H1 (cell line): ENCODE measurements around the gene ZFYVE21. TPM values are rescaled to one million over a fixed set of nuclear protein-coding genes. Genes with fewer than 3 reads are reported as not detected.

Experiments
- CTCF ChIA-PET: fragments of 300-600 bp; sonication (Branson Sonifier 250); formaldehyde crosslinking; loops from one replicate; lab custom pipeline; 2021; ENCODE audit not compliant: partially characterized antibody; lab: Charles Lee
- POLR2A ChIA-PET: fragments of 300-600 bp; sonication (Branson Sonifier 250); formaldehyde crosslinking; loops from one replicate; lab custom pipeline; 2021; ENCODE audit warnings: inconsistent platforms; ENCODE audit not compliant: partially characterized antibody; lab: Charles Lee
- DNase-seq, 2 experiments: peaks; one replicate each; pipeline versions ENCODE4 v3.0.0 to v3.0.0-alpha.2; 2010 to 2022; ENCODE audit warnings: low spot score in 2 of 2, low read depth in 1 of 2, mixed read lengths in 1 of 2
- FAIRE-seq: peaks from 2 replicates; lab custom pipeline; 2011; peaks lifted over from hg19 to GRCh38; lab: Jason Lieb, UNC
- H2AFZ ChIP-seq: 2 replicates; pipeline ENCODE4 v1.8.1; 2012; ENCODE audit warnings: low read length, inconsistent platforms
- H2AK5ac ChIP-seq: 2 replicates; pipeline ENCODE4 v1.6.1; 2013; ENCODE audit warnings: low read depth, low read length
- H2BK120ac ChIP-seq: replicated peaks from 2 replicates; pipeline ENCODE3; 2013; ENCODE audit warnings: low read depth, low read length, inconsistent platforms
- H2BK12ac ChIP-seq: 2 replicates; pipeline ENCODE4 v1.6.1; 2013; ENCODE audit warnings: low read depth, low read length
- H2BK15ac ChIP-seq: 2 replicates; pipeline ENCODE4 v1.6.1; 2013; ENCODE audit warnings: low read length
- H2BK20ac ChIP-seq: 2 replicates; pipeline ENCODE4 v1.6.1; 2013; ENCODE audit warnings: low read length
- H2BK5ac ChIP-seq: 2 replicates; pipeline ENCODE4 v1.6.1; 2013; ENCODE audit warnings: low read depth, low read length
- H3K14ac ChIP-seq: 2 replicates; pipeline ENCODE4 v1.6.1; 2013; ENCODE audit warnings: inconsistent platforms; ENCODE audit not compliant: insufficient read length
- H3K18ac ChIP-seq: 2 replicates; pipeline ENCODE4 v1.6.1; 2013; ENCODE audit warnings: low read length; ENCODE audit errors: extremely low read depth
- H3K23ac ChIP-seq: 2 replicates; pipeline ENCODE4 v1.6.1; 2013; ENCODE audit warnings: inconsistent platforms; ENCODE audit not compliant: insufficient read length
- H3K23me2 ChIP-seq: 2 replicates; pipeline ENCODE4 v1.6.1; 2013; ENCODE audit warnings: low read depth, low read length
- H3K27ac ChIP-seq: 2 replicates; pipeline ENCODE4 v1.6.1; 2011; ENCODE audit warnings: low read depth, low read length, inconsistent platforms
- H3K27me3 ChIP-seq, 4 experiments: replicated peaks in 1 of 4; 1 replicate in 1 of 4; 2 replicates in 3 of 4; pipeline versions ENCODE4 v1.6.1 to v1.8.1; 2011 to 2013; ENCODE audit warnings: low read length in 3 of 4, mild to moderate bottlenecking in 3 of 4, inconsistent platforms in 2 of 4, mixed read lengths in 2 of 4, moderate library complexity in 1 of 4; ENCODE audit not compliant: control insufficient read depth in 3 of 4, insufficient read depth in 3 of 4; ENCODE audit errors: extremely low read depth in 1 of 4
- H3K36me3 ChIP-seq, 4 experiments: 2 replicates each; pipeline versions ENCODE4 v1.6.1 to v1.8.1; 2011 to 2013; ENCODE audit warnings: mild to moderate bottlenecking in 4 of 4, low read length in 3 of 4, moderate library complexity in 2 of 4, control low read depth in 1 of 4, inconsistent platforms in 1 of 4; ENCODE audit not compliant: insufficient read depth in 4 of 4, control insufficient read depth in 2 of 4
- H3K4ac ChIP-seq: replicated peaks from 2 replicates; pipeline ENCODE3; 2013; ENCODE audit warnings: low read length, low read depth, mixed read lengths, inconsistent platforms; ENCODE audit not compliant: insufficient read length
- H3K4me1 ChIP-seq, 4 experiments: replicated peaks in 1 of 4; 1 replicate in 1 of 4; 2 replicates in 3 of 4; pipeline versions ENCODE4 v1.6.1 to v1.8.1; 2011 to 2013; ENCODE audit warnings: low read length in 3 of 4, inconsistent platforms in 2 of 4, mixed read lengths in 1 of 4; ENCODE audit not compliant: insufficient read depth in 4 of 4, control insufficient read depth in 3 of 4
- H3K4me2 ChIP-seq, 2 experiments: 2 replicates each; pipeline versions ENCODE4 v1.6.1 to v1.8.1; 2011 to 2013; ENCODE audit warnings: low read depth in 2 of 2, low read length in 2 of 2, control low read depth in 1 of 2, inconsistent platforms in 1 of 2, mild to moderate bottlenecking in 1 of 2; ENCODE audit not compliant: insufficient read depth in 1 of 2
- H3K4me3 ChIP-seq, 4 experiments: fragments of 200-600, 300-600 bp in 1 of 4; sonication (generic), shearing (Covaris generic), sonication (Bioruptor Twin) in 1 of 4; 2 replicates each; pipeline versions ENCODE4 v1.5.1 to v1.8.1; 2011 to 2016; ENCODE audit warnings: low read length in 4 of 4, low read depth in 3 of 4, control low read depth in 2 of 4, inconsistent platforms in 2 of 4, mild to moderate bottlenecking in 2 of 4, mixed read lengths in 1 of 4, moderate library complexity in 1 of 4; ENCODE audit not compliant: insufficient read depth in 2 of 4; ENCODE audit errors: extremely low read depth in 1 of 4
- H3K56ac ChIP-seq: replicated peaks from 2 replicates; pipeline ENCODE3; 2013; ENCODE audit warnings: low read depth, mild to moderate bottlenecking, mixed read lengths, low read length, inconsistent platforms; ENCODE audit not compliant: insufficient read length
- H3K79me1 ChIP-seq: 2 replicates; pipeline ENCODE4 v1.6.1; 2013; ENCODE audit warnings: low read depth, low read length, control low read depth
- H3K79me2 ChIP-seq, 2 experiments: 2 replicates each; pipeline versions ENCODE4 v1.6.1 to v1.8.1; 2012 to 2013; ENCODE audit warnings: low read length in 2 of 2, mild to moderate bottlenecking in 2 of 2, inconsistent platforms in 1 of 2; ENCODE audit not compliant: insufficient read depth in 2 of 2, control insufficient read depth in 1 of 2
- H3K9ac ChIP-seq, 4 experiments: replicated peaks in 1 of 4; 1 replicate in 1 of 4; 2 replicates in 3 of 4; pipeline versions ENCODE4 v1.6.1 to v1.8.1; 2011 to 2013; ENCODE audit warnings: low read depth in 3 of 4, low read length in 3 of 4, control low read depth in 2 of 4, mild to moderate bottlenecking in 2 of 4, moderate library complexity in 2 of 4, inconsistent platforms in 1 of 4; ENCODE audit errors: extremely low read depth in 1 of 4
- H3K9me3 ChIP-seq, 2 experiments: 2 replicates each; pipeline versions ENCODE4 v1.6.1 to v1.8.1; 2012 to 2013; ENCODE audit warnings: mild to moderate bottlenecking in 2 of 2, moderate library complexity in 2 of 2, control low read depth in 1 of 2, inconsistent platforms in 1 of 2, low read depth in 1 of 2, low read length in 1 of 2, mixed read lengths in 1 of 2; ENCODE audit not compliant: insufficient read depth in 2 of 2
- H4K20me1 ChIP-seq, 2 experiments: replicated peaks in 1 of 2; 2 replicates each; pipeline versions ENCODE3 to v1.8.1; 2011 to 2013; ENCODE audit warnings: inconsistent platforms in 2 of 2, low read length in 2 of 2, mild to moderate bottlenecking in 1 of 2; ENCODE audit not compliant: insufficient read depth in 2 of 2, control insufficient read depth in 1 of 2
- H4K5ac ChIP-seq: 2 replicates; pipeline ENCODE4 v1.6.1; 2013; ENCODE audit warnings: low read length, low read depth, mixed read lengths, inconsistent platforms; ENCODE audit not compliant: insufficient read length
- H4K8ac ChIP-seq: 2 replicates; pipeline ENCODE4 v1.8.0; 2013; ENCODE audit warnings: mild to moderate bottlenecking, moderate library complexity, low read length, inconsistent platforms; ENCODE audit not compliant: insufficient read depth; ENCODE audit errors: extremely low read depth
- H4K91ac ChIP-seq: replicated peaks from 2 replicates; pipeline ENCODE3; 2013; ENCODE audit warnings: low read length, mixed read lengths, inconsistent platforms; ENCODE audit not compliant: insufficient read length
- ATF2 ChIP-seq: IDR thresholded peaks from 2 replicates; pipeline ENCODE4 v1.6.1; 2012; ENCODE audit warnings: low read length, inconsistent platforms
- CTCF ChIP-seq, 3 experiments: IDR thresholded peaks; 1 replicate in 2 of 3; 2 replicates in 1 of 3; pipeline versions ENCODE4 v1.5.1 to v1.6.1; 2011; ENCODE audit warnings: low read length in 3 of 3, mild to moderate bottlenecking in 3 of 3, inconsistent platforms in 2 of 3, low read depth in 1 of 3, moderate library complexity in 1 of 3; ENCODE audit not compliant: insufficient read depth in 1 of 3; ENCODE audit errors: control extremely low read depth in 1 of 3
- NRF1 ChIP-seq: IDR thresholded peaks from 2 replicates; pipeline ENCODE4 v1.6.1; 2011; ENCODE audit warnings: mild to moderate bottlenecking, low read depth, low read length, improper control_type of control experiment
- POLR2A ChIP-seq, 2 experiments: IDR thresholded peaks; 1 replicate in 1 of 2; 2 replicates in 1 of 2; pipeline ENCODE4 v1.6.1; 2011; ENCODE audit warnings: low read depth in 2 of 2, low read length in 2 of 2, mild to moderate bottlenecking in 2 of 2; ENCODE audit errors: control extremely low read depth in 1 of 2
- SP1 ChIP-seq: IDR thresholded peaks from 2 replicates; pipeline ENCODE4 v1.6.1; 2011; ENCODE audit warnings: low read depth, low read length
- WGBS, 2 experiments: shearing (Covaris generic) in 1 of 2; methylation state at CpG; one replicate each; pipeline versions ENCODE4 v1.1.6 to v1.1.7; 2013 to 2015; ENCODE audit warnings: low lambda C conversion rate in 2 of 2, mixed read lengths in 2 of 2, inconsistent platforms in 1 of 2, low coverage in 1 of 2, missing lambda C conversion rate in 1 of 2; ENCODE audit not compliant: insufficient replicate concordance in 2 of 2, insufficient coverage in 1 of 2, insufficient read length in 1 of 2; ENCODE audit errors: extremely low coverage in 1 of 2, missing lambda C conversion rate in 1 of 2; 5-methylcytosine and 5-hydroxymethylcytosine counted together
- polyA plus RNA-seq, 7 experiments: library from polyadenylated mRNA; depleted of rRNA in 3 of 7; stranded (reverse) in 5 of 7; unstranded in 2 of 7; fragments of >200 nt in 5 of 7; fragments of 200-250 nt in 2 of 7; gene quantifications; 1 replicate in 5 of 7; 2 replicates in 1 of 7; 4 replicates in 1 of 7; pipeline versions ENCODE4 v1.2.1 to v1.2.3, GENCODE V29; 2011 to 2013; ENCODE audit warnings: missing spikeins in 2 of 7, mixed read lengths in 2 of 7
- total RNA-seq: library from RNA; stranded (reverse); fragmentation: NEBNext Ultra II Directional; extraction: Animal tissue kit (Norgen Biotek cat#: 25700); gene quantifications from 2 replicates; pipeline ENCODE4 v1.2.1, GENCODE V29; 2021

Gene ZFYVE21
- total and polyA plus RNA-seq, 2 of the 8 experiments (the other 6 are each of a cell fraction or from before 2014, with no cell fraction given): 53.4 to 127 TPM

- Histone ChIP-seq H2BK5ac (no peak overlapping the region), H3K23ac (no peak overlapping the region), H2BK15ac (no peak overlapping the region), H3K23me2 (no peaks in the 10 kb centered on the region), H3K79me2 (no peaks in the 10 kb centered on the region; a peak in 1 of 4 replicates), H4K20me1 (peaks cover 13 to 48% of the 10 kb centered on the region in 2 experiments), H2AK5ac (no peak overlapping the region), H2AFZ (no peak overlapping the region), H3K36me3 (peaks cover 14 to 59% (median 30%) of the 10 kb centered on the region in 4 experiments; a peak in 6 of 8 replicates), H3K9ac (no peak overlapping the region), H2BK120ac (no peak overlapping the region), H4K5ac (no peak overlapping the region), H4K91ac (no peak overlapping the region), H3K18ac (no peak overlapping the region), H3K4ac (no peak overlapping the region), H3K27ac (no peak overlapping the region), H3K9me3 (no peaks in the 10 kb centered on the region), H3K27me3 (no peaks in the 10 kb centered on the region), H3K79me1 (peaks cover 5% of the 10 kb centered on the region; the same call in 1 of the 2 replicates), H3K14ac (no peak overlapping the region), H3K4me1 (peaks cover 0 to 6% (median 2%) of the 10 kb centered on the region in 4 experiments; a peak in 3 of 7 replicates), H3K4me3 (no peak overlapping the region), H2BK20ac (no peak overlapping the region), H4K8ac (no peak overlapping the region), H2BK12ac (no peak overlapping the region), H3K4me2 (no peak overlapping the region), H3K56ac (no peak overlapping the region)
- CTCF ChIA-PET: interaction anchor here (1.1 to 2.1 kb wide), 5 partner anchors 11 to 274 kb away, joined by 3 to 9 read pairs (median 3); no protein-coding TSS in a partner anchor
- DNase-seq: no peak
- FAIRE-seq: no peak
- POLR2A ChIA-PET: interaction anchor here (0.5 to 6.6 kb wide), 5 partner anchors 9 to 149 kb away, joined by 3 to 74 read pairs (median 4); partner anchors contain the start of genes XRCC3 and ZFYVE21
- WGBS, 2 experiments: 93% methylated on average over 28 of the region's 41 CpGs; no CpG with 5 or more reads in 1 of the 2 experiments
- TF ChIP-seq SP1 (no peak), CTCF (IDR thresholded peaks at IDR 0.05; ENCODE audit: control extremely low read depth in 1 of 3, insufficient read depth in 1 of 3, low read depth in 1 of 3, low read length in 3 of 3) (no peak), ATF2 (no peak), NRF1 (no peak), POLR2A (IDR thresholded peaks at IDR 0.05; ENCODE audit: control extremely low read depth in 1 of 2, low read depth in 2 of 2, low read length in 2 of 2) (peak in 1 of 2 experiments; percentile 15; a peak in 1 of 3 replicates)
These were observed 8.9 kb upstream of the ZFYVE21 start for GRCh38 chr14:103706551-103707328.
